A204.1 (cell line): ENCODE data around the gene KAZN.

Source experiments
- FAIRE-seq: peaks from 2 replicates; lab custom pipeline; 2012; peaks lifted over from hg19 to GRCh38; lab: Jason Lieb, UNC

The KAZN gene

DNA sequence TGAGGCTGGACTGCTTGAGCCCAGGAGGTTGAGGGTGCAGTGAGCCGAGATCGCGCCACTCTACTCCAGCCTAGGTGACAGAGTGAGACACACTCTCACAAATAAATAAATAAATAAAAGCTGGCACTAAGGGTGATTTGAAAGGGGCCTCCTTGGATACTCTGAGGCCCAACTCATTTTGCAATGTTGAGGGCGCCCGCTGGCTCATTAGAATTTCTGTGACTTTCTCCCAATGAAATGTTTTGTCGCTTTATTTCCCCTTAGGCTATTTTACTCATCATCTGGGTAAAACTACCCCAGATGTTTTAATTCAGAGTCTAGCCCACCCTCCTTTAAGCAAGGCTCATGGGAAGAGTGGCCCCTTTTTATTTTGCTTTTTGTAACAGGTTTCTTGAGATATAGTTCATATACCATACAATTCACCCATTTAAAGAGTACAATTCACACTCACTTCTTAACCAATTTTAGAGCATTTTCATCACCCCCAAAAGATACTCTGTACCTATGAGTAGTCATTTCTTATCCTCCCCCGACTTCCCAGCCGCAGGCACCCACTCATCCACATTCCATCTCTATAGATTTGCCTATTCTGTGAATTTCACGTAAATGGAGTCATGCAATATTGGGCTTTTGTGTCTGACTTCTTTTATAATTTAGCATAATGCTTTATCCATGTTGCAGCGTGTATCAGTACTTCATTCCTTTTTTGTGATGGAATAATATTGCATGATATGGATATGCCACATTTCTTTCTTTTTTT is 259.1 kb downstream of the KAZN start:
- no peak for FAIRE-seq

- no peak for FAIRE-seq
Measured at GRCh38 chr1:14862114-14862771, 263.8 kb downstream of the KAZN start.

GRCh38 chr1:14865106-14865505 is 266.6 kb downstream of the KAZN start:
- FAIRE-seq, result no peak

DNA sequence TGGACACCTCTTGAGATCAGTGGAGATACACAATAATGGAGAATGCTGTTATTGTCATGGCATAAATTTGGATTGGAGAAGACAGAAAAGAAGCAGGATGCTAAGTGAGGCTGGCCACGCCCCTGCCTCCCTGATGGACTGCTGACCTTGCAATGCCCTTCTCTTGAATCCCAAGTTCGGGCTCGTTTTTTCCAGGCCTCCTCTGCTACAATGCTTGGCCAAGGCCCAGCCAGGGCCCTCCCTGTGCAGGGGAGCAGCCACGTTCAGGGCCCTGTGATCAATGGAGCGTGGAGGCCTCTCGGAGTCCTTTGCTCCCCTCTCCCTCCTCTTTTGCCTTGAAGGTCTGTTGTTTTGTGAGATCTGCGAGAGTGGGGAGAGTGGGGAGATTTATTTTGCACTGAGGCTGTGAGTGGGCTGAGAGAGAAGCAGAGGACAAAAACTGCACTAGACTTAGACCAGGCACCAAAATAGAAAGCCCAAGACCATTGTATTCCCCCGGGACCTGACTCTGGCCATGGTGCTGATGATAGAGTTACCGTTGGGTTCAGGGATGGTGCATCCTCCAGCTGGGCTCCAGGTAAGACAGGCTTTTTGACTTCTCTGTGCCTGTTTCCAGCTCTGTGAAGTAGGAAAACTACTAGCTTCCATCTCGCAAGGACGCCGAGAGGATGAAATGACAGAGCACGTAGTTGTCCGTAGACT is 268.6 kb downstream of the KAZN start:
- FAIRE-seq, result no peak

DNA sequence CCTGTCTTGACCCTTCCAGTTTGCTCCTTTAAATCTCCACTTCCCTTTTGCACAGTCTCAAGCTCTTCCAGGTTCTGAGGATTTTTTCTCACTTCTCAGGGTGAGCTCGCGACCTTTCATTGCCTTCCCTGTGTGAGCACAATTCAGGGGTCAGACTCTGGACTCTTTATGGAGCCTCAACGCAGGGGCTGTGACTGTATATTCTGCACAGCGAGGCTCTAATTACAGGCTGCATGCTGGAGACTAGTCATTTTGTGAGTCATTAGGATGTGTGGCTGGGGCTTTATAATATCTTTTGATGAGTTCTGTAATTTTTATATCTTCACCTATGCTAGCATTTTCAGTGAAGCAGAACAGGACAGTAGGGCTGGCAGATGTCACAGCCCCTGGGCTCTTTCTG is 270.7 kb downstream of the KAZN start:
- FAIRE-seq, result no peak

GRCh38 chr1:14871218-14871970 is 272.9 kb downstream of the KAZN start:
- FAIRE-seq, result no peak

DNA sequence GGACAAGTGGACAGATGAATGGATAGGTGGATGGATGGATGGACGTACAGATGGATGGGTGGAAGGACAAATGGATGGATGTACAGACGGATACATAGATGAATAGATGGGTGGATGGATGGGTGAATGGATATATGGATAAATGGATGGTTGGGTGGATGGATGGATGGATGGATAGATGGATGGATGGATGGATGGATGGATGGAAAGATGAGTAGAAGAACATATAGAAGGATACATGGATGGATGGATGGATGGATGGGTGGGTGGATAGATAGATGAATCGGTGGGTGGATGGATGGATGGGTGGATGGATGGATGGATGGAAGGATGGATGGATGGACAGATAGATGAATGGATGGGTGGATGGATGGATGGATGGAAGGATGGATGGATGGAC is 274.3 kb downstream of the KAZN start:
- no peak for FAIRE-seq

GRCh38 chr1:14873677-14874076 is 275.2 kb downstream of the KAZN start:
- FAIRE-seq, result no peak

GRCh38 chr1:14875524-14876509 is 277.3 kb downstream of the KAZN start:
- no peak for FAIRE-seq

DNA sequence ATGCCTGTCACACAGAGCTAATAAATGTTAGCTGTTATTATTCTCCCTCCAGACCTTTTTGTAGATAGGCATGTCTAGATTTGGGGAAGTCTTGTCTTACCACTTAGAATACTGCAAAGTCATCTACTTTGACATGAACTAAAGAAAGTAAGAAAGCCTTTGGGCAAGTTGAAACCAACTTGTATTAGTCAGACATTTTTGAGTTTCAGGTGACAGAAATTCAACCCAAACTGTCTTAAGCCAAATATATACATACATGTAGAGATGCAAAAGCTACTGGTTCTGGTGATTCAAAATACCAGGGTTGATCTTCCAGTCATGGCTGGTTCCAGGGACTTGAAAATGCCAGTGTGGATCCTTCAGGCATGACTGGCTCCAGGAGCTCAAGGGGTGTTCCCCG is 278.3 kb downstream of the KAZN start:
- FAIRE-seq, result no peak

- FAIRE-seq, result no peak
Measured at GRCh38 chr1:14877224-14877623, 278.7 kb downstream of the KAZN start.

DNA sequence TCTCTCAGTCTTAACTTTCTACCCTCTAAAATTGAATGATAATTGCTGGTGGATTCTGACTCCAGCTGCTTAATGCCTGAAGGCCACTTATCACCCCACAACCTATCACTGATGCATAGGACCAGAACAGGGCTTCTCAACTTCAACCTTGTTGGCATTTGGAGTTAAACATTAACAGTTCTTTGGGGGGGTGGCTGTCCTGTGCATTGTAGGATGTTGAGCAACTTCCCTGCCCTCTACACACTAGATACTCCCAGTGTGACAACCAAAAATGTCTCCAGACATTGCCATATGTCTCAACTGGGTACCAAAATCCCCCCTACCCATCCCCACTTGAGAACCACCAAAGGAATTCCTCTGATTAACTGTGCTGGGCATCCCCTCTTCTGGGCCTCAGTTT is 279.6 kb downstream of the KAZN start:
- FAIRE-seq, result no peak

GRCh38 chr1:14878951-14879350 is 280.5 kb downstream of the KAZN start:
- FAIRE-seq, result no peak

DNA sequence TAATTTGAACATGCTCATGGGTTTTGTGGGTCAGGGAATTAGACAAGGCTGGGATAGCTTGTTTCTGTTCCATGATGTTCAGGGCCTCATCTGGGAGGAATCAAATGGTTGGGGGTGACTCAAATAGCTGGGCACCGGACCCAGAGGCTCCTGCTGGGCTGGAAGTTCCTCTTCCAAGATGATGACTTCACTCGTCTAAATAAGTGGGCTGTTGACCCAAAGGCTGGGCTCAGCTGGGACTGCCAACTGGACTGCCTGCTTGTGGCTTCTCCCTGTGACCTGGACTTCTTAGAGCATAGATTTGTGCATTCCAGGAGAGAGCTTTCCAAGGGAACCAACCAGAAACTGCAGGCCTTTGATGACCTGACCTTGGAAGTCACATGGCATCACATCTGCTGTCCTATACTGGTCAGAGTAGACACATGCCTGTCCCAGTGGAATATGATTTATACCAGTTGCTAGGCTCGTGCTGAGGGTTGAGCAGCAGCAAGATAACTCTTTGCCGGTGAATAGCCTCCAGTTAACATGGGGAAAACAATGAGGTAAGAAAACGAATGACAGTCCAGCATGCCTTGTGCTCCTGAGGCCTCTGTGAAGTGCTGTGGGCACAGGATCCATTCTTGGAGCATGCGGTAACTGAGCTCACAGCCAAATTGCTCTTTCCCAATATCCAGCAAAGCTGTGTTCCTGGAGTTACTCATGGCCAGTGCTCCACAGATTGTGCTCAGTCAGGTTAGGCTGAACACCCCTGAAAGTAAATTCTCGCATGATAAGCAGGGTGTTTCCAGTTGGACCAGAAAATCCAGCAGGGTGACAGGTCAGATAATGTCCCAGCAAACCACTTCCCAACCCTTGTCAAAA is 282.2 kb downstream of the KAZN start:
- FAIRE-seq, result no peak

GRCh38 chr1:14881775-14882672 is 283.5 kb downstream of the KAZN start:
- FAIRE-seq, result no peak

GRCh38 chr1:14884614-14885175 is 286.2 kb downstream of the KAZN start:
- FAIRE-seq, result no peak

DNA sequence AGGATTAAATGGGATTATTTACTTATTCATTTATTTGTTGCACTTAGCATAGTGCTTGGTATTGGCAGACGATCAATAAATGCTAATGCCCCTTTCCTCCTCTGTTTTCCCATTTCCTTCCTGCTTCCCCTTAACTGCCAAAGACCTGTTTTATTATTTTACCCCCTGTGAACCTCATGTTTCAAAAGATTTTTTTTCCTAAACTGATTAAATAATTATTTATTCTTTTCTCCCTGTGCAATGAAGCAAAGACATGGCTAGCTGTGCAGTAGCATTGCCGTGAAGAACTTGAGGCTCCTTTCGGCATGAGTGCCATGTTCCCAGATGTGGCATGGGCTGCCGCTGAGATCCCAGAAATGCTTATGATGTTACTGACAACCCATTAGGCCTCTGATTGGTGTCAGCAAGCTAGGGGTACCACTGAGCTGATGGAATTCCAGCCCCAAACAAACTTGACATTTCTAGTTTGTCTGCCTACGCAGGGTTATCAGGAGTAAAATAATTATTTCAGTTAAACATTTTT is 288.6 kb downstream of the KAZN start:
- FAIRE-seq, result no peak

DNA sequence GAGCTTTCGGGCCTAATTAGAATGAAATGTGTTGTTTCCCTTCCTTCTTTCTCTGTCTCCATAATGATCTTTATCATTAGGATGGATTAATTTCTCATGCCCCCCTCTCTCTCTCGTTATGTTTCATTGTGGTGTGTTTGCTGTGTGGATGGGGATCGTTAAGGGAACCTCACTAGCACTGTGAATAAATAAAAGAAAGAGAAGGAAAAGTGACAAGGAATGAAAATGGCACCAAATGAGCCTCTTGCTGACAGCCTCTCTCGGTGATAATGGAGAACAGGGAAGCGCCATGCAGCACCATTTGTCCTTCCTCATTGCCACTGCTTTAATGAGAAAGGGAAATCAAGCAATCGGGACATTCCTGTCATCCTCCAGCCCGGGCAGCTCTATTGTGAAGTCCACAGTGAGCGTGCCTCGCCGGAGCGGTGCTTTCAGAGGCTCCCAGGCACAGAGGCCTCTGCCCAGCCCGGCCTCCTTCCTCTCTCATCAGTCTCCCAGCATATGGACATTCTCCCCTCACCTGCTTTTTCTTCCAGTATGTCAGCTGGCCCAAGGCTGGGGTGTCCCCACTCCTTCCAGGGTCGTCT is 289.4 kb downstream of the KAZN start:
- FAIRE-seq, result no peak
